Measurements from ENCODE around the gene TMEM190. TPM values are rescaled to one million over a fixed set of nuclear protein-coding genes. Genes with fewer than 3 reads are reported as not detected.

Gene TMEM190
- total and polyA plus RNA-seq, 9 donors, result 0.72 to 45.1 (median 2.5) TPM; not detected in 4

GRCh38 chr19:55353803-55354697 lies 22.6 kb upstream of the TMEM190 start:
- WGBS, 3 donors, result 1 to 2% (median 1%) methylated on average over 60 to 72 of the region's 72 CpGs

GRCh38 chr19:55354698-55355212 lies 21.9 kb upstream of the TMEM190 start, which contains the start of gene COX6B2:
TSS of gene COX6B2 (minus strand) at chr19:55354719. CDS start at chr19:55354521, 198 bp downstream.
- no peaks in the 10 kb centered on the region for H3K9me3 ChIP-seq
- no peak within 1 kb of the TSS for H3K27ac ChIP-seq
- H3K27me3 ChIP-seq, result no peaks in the 10 kb centered on the region
- TF ChIP-seq POLR2A (IDR thresholded peaks at IDR 0.05) (no peak), CTCF (IDR thresholded peaks at IDR 0.05) (no peak)
- H3K4me1 ChIP-seq (ENCODE audit: insufficient read depth), result no peaks in the 10 kb centered on the region
- H3K4me3 ChIP-seq, result peak within 1 kb of the TSS; percentile 28
- DNase-seq, result no peak
- WGBS, 3 donors, result 0 to 2% (median 2%) methylated on average over 29 to 43 of the region's 43 CpGs
- H3K36me3 ChIP-seq, result no peaks in the 10 kb centered on the region
- intact Hi-C loops (cut with DNase I), result no loop called here

More at GRCh38 chr19:55353803-55354697, 22.6 kb upstream of the TMEM190 start:
- TF ChIP-seq CTCF (IDR thresholded peaks at IDR 0.05) (no peak), EP300 (IDR thresholded peaks at IDR 0.05) (no peak), POLR2A (IDR thresholded peaks at IDR 0.05) (no peak)
- H3K4me1 ChIP-seq (ENCODE audit: insufficient read depth), result no peaks in the 10 kb centered on the region
- no peaks in the 10 kb centered on the region for H3K9me3 ChIP-seq
- H3K4me3 ChIP-seq, result peak overlapping the region; percentile 28
- no peaks in the 10 kb centered on the region for H3K27me3 ChIP-seq
- no peak overlapping the region for H3K27ac ChIP-seq
- intact Hi-C loops (cut with DNase I), result no loop called here
- no peaks in the 10 kb centered on the region for H3K36me3 ChIP-seq
- peak; percentile 63 to 80 (median 67) for DNase-seq

- TF ChIP-seq CTCF (IDR thresholded peaks at IDR 0.05) (no peak), EP300 (IDR thresholded peaks at IDR 0.05) (no peak), POLR2A (IDR thresholded peaks at IDR 0.05) (no peak)
- Histone ChIP-seq H3K27me3 (no peaks in the 10 kb centered on the region), H3K36me3 (no peaks in the 10 kb centered on the region), H3K4me3 (no peak overlapping the region), H3K4me1 (ENCODE audit: insufficient read depth) (no peaks in the 10 kb centered on the region), H3K27ac (no peak overlapping the region), H3K9me3 (no peaks in the 10 kb centered on the region)
- no peak for DNase-seq
- intact Hi-C loops (cut with DNase I), result no loop called here
- 22 to 25% (median 25%) methylated on average over 12 of the region's 13 CpGs for WGBS, 3 donors
Measured at GRCh38 chr19:55355213-55355821, 21.3 kb upstream of the TMEM190 start.

GRCh38 chr19:55358493-55358892 lies 18.1 kb upstream of the TMEM190 start:
- H3K36me3 ChIP-seq, result no peaks in the 10 kb centered on the region
- no peak overlapping the region for H3K4me3 ChIP-seq
- H3K27ac ChIP-seq, result no peak overlapping the region
- no peaks in the 10 kb centered on the region for H3K9me3 ChIP-seq
- no peaks in the 10 kb centered on the region for H3K4me1 ChIP-seq (ENCODE audit: insufficient read depth)
- intact Hi-C loops (cut with DNase I), result no loop called here
- TF ChIP-seq CTCF (IDR thresholded peaks at IDR 0.05) (no peak), EP300 (IDR thresholded peaks at IDR 0.05) (no peak), POLR2A (IDR thresholded peaks at IDR 0.05) (no peak)
- no peaks in the 10 kb centered on the region for H3K27me3 ChIP-seq
- no peak for DNase-seq
- 70 to 78% (median 74%) methylated on average over 13 to 19 of the region's 19 CpGs for WGBS, 3 donors
